Fibroblast of villous mesenchyme (primary cell): Measurements from ENCODE around the gene ANKRD40CL. TPM values are rescaled to one million over a fixed set of nuclear protein-coding genes. Genes with fewer than 3 reads are reported as not detected.

Experiments used
- DNase-seq: peaks from one replicate; pipeline ENCODE4 v3.0.0-alpha.2; 2010; ENCODE audit warnings: low read depth
- H3K4me3 ChIP-seq: 2 replicates; pipeline ENCODE4 v1.5.1; 2011; ENCODE audit warnings: low read depth, mild to moderate bottlenecking, low read length
- CTCF ChIP-seq: IDR thresholded peaks from 2 replicates; pipeline ENCODE4 v1.5.1; 2012; ENCODE audit warnings: low read depth, mild to moderate bottlenecking, low read length; ENCODE audit not compliant: insufficient read depth
- total RNA-seq: library from RNA; depleted of rRNA; stranded (reverse); fragments of >200 nt; gene quantifications from 2 replicates; pipeline ENCODE4 v1.2.3, GENCODE V29; 2012

ANKRD40CL gene
- total RNA-seq, 1 donor: not detected

GRCh38 chr17:50749245-50749644 lies 18.1 kb downstream of the ANKRD40CL start:
- DNase-seq: no peak
- H3K4me3 ChIP-seq: no peak overlapping the region
- TF ChIP-seq CTCF: no peak

- no peak for TF ChIP-seq CTCF
Observed at GRCh38 chr17:50745631-50746030, 21.7 kb downstream of the ANKRD40CL start.

GRCh38 chr17:50739098-50739497 lies 28.2 kb downstream of the ANKRD40CL start:
- no peak overlapping the region for H3K4me3 ChIP-seq
- no peak for DNase-seq
- no peak for TF ChIP-seq CTCF

More at GRCh38 chr17:50745631-50746030, 21.7 kb downstream of the ANKRD40CL start:
- no peak for DNase-seq
- no peak overlapping the region for H3K4me3 ChIP-seq

GRCh38 chr17:50737118-50737698 lies 30.1 kb downstream of the ANKRD40CL start:
- no peak overlapping the region for H3K4me3 ChIP-seq
- no peak for TF ChIP-seq CTCF
- no peak for DNase-seq

GRCh38 chr17:50735287-50735686 lies 32.0 kb downstream of the ANKRD40CL start:
- TF ChIP-seq CTCF: no peak
- DNase-seq: no peak
- no peak overlapping the region for H3K4me3 ChIP-seq

- TF ChIP-seq CTCF: no peak
- DNase-seq: peak; percentile 55
- H3K4me3 ChIP-seq: no peak overlapping the region
Observed at GRCh38 chr17:50731575-50732460, 35.5 kb downstream of the ANKRD40CL start.
